Prostate gland (tissue), 2 donors: ENCODE results near the gene FBXO44.

ENCODE experiments used
- POLR2A ChIP-seq: fragments of 450-650 bp; IDR thresholded peaks from one replicate; pipeline ENCODE4 v1.6.1; 2016; ENCODE audit warnings: antibody characterized with exemption, mild to moderate bottlenecking
- POLR2AphosphoS5 ChIP-seq: sonication (generic); formaldehyde crosslinking; IDR thresholded peaks from one replicate; pipeline ENCODE4 v1.6.1; 2017; ENCODE audit warnings: antibody characterized with exemption
- TF ChIP-seq, protein P1 (sequence below), 4 experiments: fragments of 200-600 bp in 2 of 4; fragments of 450-650 bp in 2 of 4; sonication (generic) in 2 of 4; IDR thresholded peaks; 1 replicate in 3 of 4; 2 replicates in 1 of 4; pipeline ENCODE4 v1.5.1; 2016 to 2019; ENCODE audit warnings: antibody characterized with exemption in 4 of 4, mild to moderate bottlenecking in 2 of 4, moderate library complexity in 2 of 4

DNA sequence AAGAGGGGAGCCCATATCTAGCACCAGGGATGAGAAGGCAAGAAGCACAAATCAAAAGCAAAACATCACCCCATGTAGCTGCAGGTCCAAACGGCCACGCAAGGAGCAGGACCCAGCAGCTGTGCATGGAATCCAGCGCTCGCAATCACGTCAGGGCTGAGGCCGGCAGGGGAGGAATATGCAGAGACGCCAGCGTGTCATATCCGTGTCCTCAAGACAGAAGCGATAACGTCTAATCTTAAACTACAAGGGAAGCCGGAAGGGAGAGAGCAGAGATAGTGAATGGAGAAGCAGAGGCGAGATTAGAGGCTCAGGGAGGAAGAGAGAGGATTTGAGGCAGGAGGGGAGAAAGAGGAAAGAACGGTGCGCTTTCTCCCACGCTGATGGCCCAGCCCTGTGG, 39.6 kb upstream of the FBXO44 start:
- no peak for TF ChIP-seq POLR2AphosphoS5
- no peak for TF ChIP-seq POLR2A
- TF ChIP-seq, protein P1, sequence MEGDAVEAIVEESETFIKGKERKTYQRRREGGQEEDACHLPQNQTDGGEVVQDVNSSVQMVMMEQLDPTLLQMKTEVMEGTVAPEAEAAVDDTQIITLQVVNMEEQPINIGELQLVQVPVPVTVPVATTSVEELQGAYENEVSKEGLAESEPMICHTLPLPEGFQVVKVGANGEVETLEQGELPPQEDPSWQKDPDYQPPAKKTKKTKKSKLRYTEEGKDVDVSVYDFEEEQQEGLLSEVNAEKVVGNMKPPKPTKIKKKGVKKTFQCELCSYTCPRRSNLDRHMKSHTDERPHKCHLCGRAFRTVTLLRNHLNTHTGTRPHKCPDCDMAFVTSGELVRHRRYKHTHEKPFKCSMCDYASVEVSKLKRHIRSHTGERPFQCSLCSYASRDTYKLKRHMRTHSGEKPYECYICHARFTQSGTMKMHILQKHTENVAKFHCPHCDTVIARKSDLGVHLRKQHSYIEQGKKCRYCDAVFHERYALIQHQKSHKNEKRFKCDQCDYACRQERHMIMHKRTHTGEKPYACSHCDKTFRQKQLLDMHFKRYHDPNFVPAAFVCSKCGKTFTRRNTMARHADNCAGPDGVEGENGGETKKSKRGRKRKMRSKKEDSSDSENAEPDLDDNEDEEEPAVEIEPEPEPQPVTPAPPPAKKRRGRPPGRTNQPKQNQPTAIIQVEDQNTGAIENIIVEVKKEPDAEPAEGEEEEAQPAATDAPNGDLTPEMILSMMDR (IDR thresholded peaks at IDR 0.05) = no peak
